HG03108 (cell line): ENCODE data around the gene POLR3K.

ENCODE experiments used
- ATAC-seq: cut with Tn5 transposase; IDR thresholded peaks from one replicate; pipeline ENCODE4 v1.9.1; 2021; ENCODE audit warnings: moderate library complexity; ENCODE audit not compliant: unreplicated experiment

POLR3K gene

GRCh38 chr16:66309-67182 lies 13.1 kb upstream of the POLR3K start:
- no peak for ATAC-seq

- no peak for ATAC-seq
Observed at GRCh38 chr16:65745-66144, 12.3 kb upstream of the POLR3K start.

- ATAC-seq: no peak
Observed at GRCh38 chr16:64914-65255, 11.5 kb upstream of the POLR3K start.

GRCh38 chr16:63998-64913 lies 10.8 kb upstream of the POLR3K start:
- ATAC-seq: no peak

GRCh38 chr16:63466-63865 lies 10.1 kb upstream of the POLR3K start:
- no peak for ATAC-seq

- no peak for ATAC-seq
Observed at GRCh38 chr16:62968-63391, 9.6 kb upstream of the POLR3K start.

GRCh38 chr16:62283-62967 lies 9.0 kb upstream of the POLR3K start:
- no peak for ATAC-seq

GRCh38 chr16:61879-62281 lies 8.5 kb upstream of the POLR3K start:
- ATAC-seq: no peak

GRCh38 chr16:60929-61878 lies 7.8 kb upstream of the POLR3K start:
- ATAC-seq: no peak

- no peak for ATAC-seq
Observed at GRCh38 chr16:60166-60565, 6.8 kb upstream of the POLR3K start.

- ATAC-seq: no peak
Observed at GRCh38 chr16:59440-60059, 6.1 kb upstream of the POLR3K start.

- no peak for ATAC-seq
Observed at GRCh38 chr16:58491-59439, 5.4 kb upstream of the POLR3K start.

GRCh38 chr16:57711-58110 lies 4.3 kb upstream of the POLR3K start:
- ATAC-seq: no peak

GRCh38 chr16:56231-56927 lies 3.0 kb upstream of the POLR3K start:
- ATAC-seq: no peak

- no peak for ATAC-seq
Observed at GRCh38 chr16:55571-56136, 2.2 kb upstream of the POLR3K start.

- ATAC-seq: no peak
Observed at GRCh38 chr16:54237-54581, 801 bp upstream of the POLR3K start.

- ATAC-seq: no peak
Observed at GRCh38 chr16:50769-51591, 2.4 kb downstream of the POLR3K start.
